B cell (primary cell): Measurements from ENCODE around the gene IL17A.

Experiments used
- CTCF ChIP-seq: fragments of 200-600 bp; IDR thresholded peaks from one replicate; pipeline ENCODE4 v1.8.0; 2022; ENCODE audit warnings: antibody characterized with exemption, mild to moderate bottlenecking
- EZH2 ChIP-seq: IDR thresholded peaks from 2 replicates; pipeline ENCODE4 v1.6.1; 2012; ENCODE audit warnings: borderline replicate concordance, low read depth, mild to moderate bottlenecking, moderate library complexity, low read length; ENCODE audit not compliant: insufficient read depth, poor library complexity, severe bottlenecking

GRCh38 chr6:52160472-52161104 lies 25.6 kb upstream of the IL17A start:
- TF ChIP-seq CTCF = no peak
- TF ChIP-seq EZH2 = no peak
